Transverse colon (tissue), 3 donors: ENCODE measurements around the gene SLC39A11.

Source experiments
- POLR2A ChIP-seq: fragments of 450-650 bp; IDR thresholded peaks from one replicate; pipeline ENCODE4 v1.6.1; 2016; ENCODE audit warnings: antibody characterized with exemption, mild to moderate bottlenecking, moderate library complexity
- TF ChIP-seq, protein P1 (sequence below), 5 experiments: fragments of 200-600 bp in 3 of 5; fragments of 450-650 bp in 2 of 5; sonication (generic) in 3 of 5; IDR thresholded peaks; 1 replicate in 2 of 5; 2 replicates in 3 of 5; pipeline ENCODE4 v1.5.1; 2016 to 2017; ENCODE audit warnings: antibody characterized with exemption in 5 of 5, inconsistent platforms in 3 of 5, mild to moderate bottlenecking in 2 of 5, moderate library complexity in 1 of 5

DNA sequence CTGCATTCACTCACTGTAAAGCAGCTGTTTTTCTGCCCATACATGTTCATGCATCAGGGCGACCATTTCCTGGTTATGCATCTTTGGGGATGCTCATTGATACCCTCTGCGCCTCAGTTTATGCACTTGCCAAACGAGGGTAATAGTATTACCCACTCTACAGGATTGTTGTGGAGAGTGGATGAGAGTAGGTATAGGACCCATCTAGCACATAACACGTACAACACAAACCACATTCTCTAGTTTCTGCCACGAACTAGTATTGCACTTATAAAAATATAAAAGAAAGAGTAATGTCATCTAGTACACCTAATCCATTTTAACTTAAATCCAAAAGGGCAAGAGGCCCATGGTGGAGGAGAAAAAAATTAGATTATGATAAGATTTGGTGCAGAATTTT, 231.7 kb downstream of the SLC39A11 start:
- TF ChIP-seq, protein P1, sequence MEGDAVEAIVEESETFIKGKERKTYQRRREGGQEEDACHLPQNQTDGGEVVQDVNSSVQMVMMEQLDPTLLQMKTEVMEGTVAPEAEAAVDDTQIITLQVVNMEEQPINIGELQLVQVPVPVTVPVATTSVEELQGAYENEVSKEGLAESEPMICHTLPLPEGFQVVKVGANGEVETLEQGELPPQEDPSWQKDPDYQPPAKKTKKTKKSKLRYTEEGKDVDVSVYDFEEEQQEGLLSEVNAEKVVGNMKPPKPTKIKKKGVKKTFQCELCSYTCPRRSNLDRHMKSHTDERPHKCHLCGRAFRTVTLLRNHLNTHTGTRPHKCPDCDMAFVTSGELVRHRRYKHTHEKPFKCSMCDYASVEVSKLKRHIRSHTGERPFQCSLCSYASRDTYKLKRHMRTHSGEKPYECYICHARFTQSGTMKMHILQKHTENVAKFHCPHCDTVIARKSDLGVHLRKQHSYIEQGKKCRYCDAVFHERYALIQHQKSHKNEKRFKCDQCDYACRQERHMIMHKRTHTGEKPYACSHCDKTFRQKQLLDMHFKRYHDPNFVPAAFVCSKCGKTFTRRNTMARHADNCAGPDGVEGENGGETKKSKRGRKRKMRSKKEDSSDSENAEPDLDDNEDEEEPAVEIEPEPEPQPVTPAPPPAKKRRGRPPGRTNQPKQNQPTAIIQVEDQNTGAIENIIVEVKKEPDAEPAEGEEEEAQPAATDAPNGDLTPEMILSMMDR (IDR thresholded peaks at IDR 0.05) = no peak
- no peak for TF ChIP-seq POLR2A
